OCI-LY1 (cell line): ENCODE data around the gene SLC40A1.

Experiments used
- EZH2 ChIP-seq: fragments of 200-600 bp; sonication (generic), shearing (Covaris generic); IDR thresholded peaks from 2 replicates; pipeline ENCODE4 v1.8.0; 2017; ENCODE audit warnings: borderline replicate concordance, mixed run types, mild to moderate bottlenecking, antibody characterized with exemption, low read length, moderate library complexity, mixed read lengths
- TF ChIP-seq, protein P1 (sequence below): fragments of 200-600 bp; sonication (generic), shearing (Covaris generic); IDR thresholded peaks from 2 replicates; pipeline ENCODE4 v1.5.1; 2017; ENCODE audit warnings: mild to moderate bottlenecking, antibody characterized with exemption, low read length, moderate library complexity, mixed read lengths

- TF ChIP-seq, protein P1, sequence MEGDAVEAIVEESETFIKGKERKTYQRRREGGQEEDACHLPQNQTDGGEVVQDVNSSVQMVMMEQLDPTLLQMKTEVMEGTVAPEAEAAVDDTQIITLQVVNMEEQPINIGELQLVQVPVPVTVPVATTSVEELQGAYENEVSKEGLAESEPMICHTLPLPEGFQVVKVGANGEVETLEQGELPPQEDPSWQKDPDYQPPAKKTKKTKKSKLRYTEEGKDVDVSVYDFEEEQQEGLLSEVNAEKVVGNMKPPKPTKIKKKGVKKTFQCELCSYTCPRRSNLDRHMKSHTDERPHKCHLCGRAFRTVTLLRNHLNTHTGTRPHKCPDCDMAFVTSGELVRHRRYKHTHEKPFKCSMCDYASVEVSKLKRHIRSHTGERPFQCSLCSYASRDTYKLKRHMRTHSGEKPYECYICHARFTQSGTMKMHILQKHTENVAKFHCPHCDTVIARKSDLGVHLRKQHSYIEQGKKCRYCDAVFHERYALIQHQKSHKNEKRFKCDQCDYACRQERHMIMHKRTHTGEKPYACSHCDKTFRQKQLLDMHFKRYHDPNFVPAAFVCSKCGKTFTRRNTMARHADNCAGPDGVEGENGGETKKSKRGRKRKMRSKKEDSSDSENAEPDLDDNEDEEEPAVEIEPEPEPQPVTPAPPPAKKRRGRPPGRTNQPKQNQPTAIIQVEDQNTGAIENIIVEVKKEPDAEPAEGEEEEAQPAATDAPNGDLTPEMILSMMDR = no peak
- TF ChIP-seq EZH2 = no peak
These were observed 11.2 kb downstream of the SLC40A1 start for GRCh38 chr2:189569295-189569910.
